H1 (cell line): ENCODE data around the gene LILRB1. TPM values are rescaled to one million over a fixed set of nuclear protein-coding genes. Genes with fewer than 3 reads are reported as not detected.

ENCODE experiments used
- CTCF ChIA-PET: fragments of 300-600 bp; sonication (Branson Sonifier 250); formaldehyde crosslinking; loops from one replicate; lab custom pipeline; 2021; ENCODE audit not compliant: partially characterized antibody; lab: Charles Lee
- POLR2A ChIA-PET: fragments of 300-600 bp; sonication (Branson Sonifier 250); formaldehyde crosslinking; loops from one replicate; lab custom pipeline; 2021; ENCODE audit warnings: inconsistent platforms; ENCODE audit not compliant: partially characterized antibody; lab: Charles Lee
- DNase-seq, 2 experiments: peaks; one replicate each; pipeline versions ENCODE4 v3.0.0 to v3.0.0-alpha.2; 2010 to 2022; ENCODE audit warnings: low spot score in 2 of 2, low read depth in 1 of 2, mixed read lengths in 1 of 2
- FAIRE-seq: peaks from 2 replicates; lab custom pipeline; 2011; peaks lifted over from hg19 to GRCh38; lab: Jason Lieb, UNC
- H2AFZ ChIP-seq: 2 replicates; pipeline ENCODE4 v1.8.1; 2012; ENCODE audit warnings: low read length, inconsistent platforms
- H2AK5ac ChIP-seq: 2 replicates; pipeline ENCODE4 v1.6.1; 2013; ENCODE audit warnings: low read depth, low read length
- H2BK120ac ChIP-seq: replicated peaks from 2 replicates; pipeline ENCODE3; 2013; ENCODE audit warnings: low read depth, low read length, inconsistent platforms
- H2BK12ac ChIP-seq: 2 replicates; pipeline ENCODE4 v1.6.1; 2013; ENCODE audit warnings: low read depth, low read length
- H2BK15ac ChIP-seq: 2 replicates; pipeline ENCODE4 v1.6.1; 2013; ENCODE audit warnings: low read length
- H2BK20ac ChIP-seq: 2 replicates; pipeline ENCODE4 v1.6.1; 2013; ENCODE audit warnings: low read length
- H2BK5ac ChIP-seq: 2 replicates; pipeline ENCODE4 v1.6.1; 2013; ENCODE audit warnings: low read depth, low read length
- H3K14ac ChIP-seq: 2 replicates; pipeline ENCODE4 v1.6.1; 2013; ENCODE audit warnings: inconsistent platforms; ENCODE audit not compliant: insufficient read length
- H3K18ac ChIP-seq: 2 replicates; pipeline ENCODE4 v1.6.1; 2013; ENCODE audit warnings: low read length; ENCODE audit errors: extremely low read depth
- H3K23ac ChIP-seq: 2 replicates; pipeline ENCODE4 v1.6.1; 2013; ENCODE audit warnings: inconsistent platforms; ENCODE audit not compliant: insufficient read length
- H3K23me2 ChIP-seq: 2 replicates; pipeline ENCODE4 v1.6.1; 2013; ENCODE audit warnings: low read depth, low read length
- H3K27ac ChIP-seq: 2 replicates; pipeline ENCODE4 v1.6.1; 2011; ENCODE audit warnings: low read depth, low read length, inconsistent platforms
- H3K27me3 ChIP-seq, 4 experiments: replicated peaks in 1 of 4; 1 replicate in 1 of 4; 2 replicates in 3 of 4; pipeline versions ENCODE4 v1.6.1 to v1.8.1; 2011 to 2013; ENCODE audit warnings: low read length in 3 of 4, mild to moderate bottlenecking in 3 of 4, inconsistent platforms in 2 of 4, mixed read lengths in 2 of 4, moderate library complexity in 1 of 4; ENCODE audit not compliant: control insufficient read depth in 3 of 4, insufficient read depth in 3 of 4; ENCODE audit errors: extremely low read depth in 1 of 4
- H3K36me3 ChIP-seq, 4 experiments: 2 replicates each; pipeline versions ENCODE4 v1.6.1 to v1.8.1; 2011 to 2013; ENCODE audit warnings: mild to moderate bottlenecking in 4 of 4, low read length in 3 of 4, moderate library complexity in 2 of 4, control low read depth in 1 of 4, inconsistent platforms in 1 of 4; ENCODE audit not compliant: insufficient read depth in 4 of 4, control insufficient read depth in 2 of 4
- H3K4ac ChIP-seq: replicated peaks from 2 replicates; pipeline ENCODE3; 2013; ENCODE audit warnings: low read length, low read depth, mixed read lengths, inconsistent platforms; ENCODE audit not compliant: insufficient read length
- H3K4me1 ChIP-seq, 4 experiments: replicated peaks in 1 of 4; 1 replicate in 1 of 4; 2 replicates in 3 of 4; pipeline versions ENCODE4 v1.6.1 to v1.8.1; 2011 to 2013; ENCODE audit warnings: low read length in 3 of 4, inconsistent platforms in 2 of 4, mixed read lengths in 1 of 4; ENCODE audit not compliant: insufficient read depth in 4 of 4, control insufficient read depth in 3 of 4
- H3K4me2 ChIP-seq, 2 experiments: 2 replicates each; pipeline versions ENCODE4 v1.6.1 to v1.8.1; 2011 to 2013; ENCODE audit warnings: low read depth in 2 of 2, low read length in 2 of 2, control low read depth in 1 of 2, inconsistent platforms in 1 of 2, mild to moderate bottlenecking in 1 of 2; ENCODE audit not compliant: insufficient read depth in 1 of 2
- H3K4me3 ChIP-seq, 4 experiments: fragments of 200-600, 300-600 bp in 1 of 4; sonication (generic), shearing (Covaris generic), sonication (Bioruptor Twin) in 1 of 4; 2 replicates each; pipeline versions ENCODE4 v1.5.1 to v1.8.1; 2011 to 2016; ENCODE audit warnings: low read length in 4 of 4, low read depth in 3 of 4, control low read depth in 2 of 4, inconsistent platforms in 2 of 4, mild to moderate bottlenecking in 2 of 4, mixed read lengths in 1 of 4, moderate library complexity in 1 of 4; ENCODE audit not compliant: insufficient read depth in 2 of 4; ENCODE audit errors: extremely low read depth in 1 of 4
- H3K56ac ChIP-seq: replicated peaks from 2 replicates; pipeline ENCODE3; 2013; ENCODE audit warnings: low read depth, mild to moderate bottlenecking, mixed read lengths, low read length, inconsistent platforms; ENCODE audit not compliant: insufficient read length
- H3K79me1 ChIP-seq: 2 replicates; pipeline ENCODE4 v1.6.1; 2013; ENCODE audit warnings: low read depth, low read length, control low read depth
- H3K79me2 ChIP-seq, 2 experiments: 2 replicates each; pipeline versions ENCODE4 v1.6.1 to v1.8.1; 2012 to 2013; ENCODE audit warnings: low read length in 2 of 2, mild to moderate bottlenecking in 2 of 2, inconsistent platforms in 1 of 2; ENCODE audit not compliant: insufficient read depth in 2 of 2, control insufficient read depth in 1 of 2
- H3K9ac ChIP-seq, 4 experiments: replicated peaks in 1 of 4; 1 replicate in 1 of 4; 2 replicates in 3 of 4; pipeline versions ENCODE4 v1.6.1 to v1.8.1; 2011 to 2013; ENCODE audit warnings: low read depth in 3 of 4, low read length in 3 of 4, control low read depth in 2 of 4, mild to moderate bottlenecking in 2 of 4, moderate library complexity in 2 of 4, inconsistent platforms in 1 of 4; ENCODE audit errors: extremely low read depth in 1 of 4
- H3K9me3 ChIP-seq, 2 experiments: 2 replicates each; pipeline versions ENCODE4 v1.6.1 to v1.8.1; 2012 to 2013; ENCODE audit warnings: mild to moderate bottlenecking in 2 of 2, moderate library complexity in 2 of 2, control low read depth in 1 of 2, inconsistent platforms in 1 of 2, low read depth in 1 of 2, low read length in 1 of 2, mixed read lengths in 1 of 2; ENCODE audit not compliant: insufficient read depth in 2 of 2
- H4K20me1 ChIP-seq, 2 experiments: replicated peaks in 1 of 2; 2 replicates each; pipeline versions ENCODE3 to v1.8.1; 2011 to 2013; ENCODE audit warnings: inconsistent platforms in 2 of 2, low read length in 2 of 2, mild to moderate bottlenecking in 1 of 2; ENCODE audit not compliant: insufficient read depth in 2 of 2, control insufficient read depth in 1 of 2
- H4K5ac ChIP-seq: 2 replicates; pipeline ENCODE4 v1.6.1; 2013; ENCODE audit warnings: low read length, low read depth, mixed read lengths, inconsistent platforms; ENCODE audit not compliant: insufficient read length
- H4K8ac ChIP-seq: 2 replicates; pipeline ENCODE4 v1.8.0; 2013; ENCODE audit warnings: mild to moderate bottlenecking, moderate library complexity, low read length, inconsistent platforms; ENCODE audit not compliant: insufficient read depth; ENCODE audit errors: extremely low read depth
- H4K91ac ChIP-seq: replicated peaks from 2 replicates; pipeline ENCODE3; 2013; ENCODE audit warnings: low read length, mixed read lengths, inconsistent platforms; ENCODE audit not compliant: insufficient read length
- BCL11A ChIP-seq, 2 experiments: IDR thresholded peaks; one replicate each; pipeline ENCODE4 v1.6.1; 2011; ENCODE audit warnings: low read depth in 2 of 2, low read length in 2 of 2, mild to moderate bottlenecking in 2 of 2
- CTBP2 ChIP-seq: IDR thresholded peaks from 2 replicates; pipeline ENCODE4 v1.7.0; 2011; ENCODE audit warnings: borderline replicate concordance, mild to moderate bottlenecking, moderate library complexity, mixed read lengths, low read length; ENCODE audit not compliant: insufficient read depth, insufficient read length
- CTCF ChIP-seq, 3 experiments: IDR thresholded peaks; 1 replicate in 2 of 3; 2 replicates in 1 of 3; pipeline versions ENCODE4 v1.5.1 to v1.6.1; 2011; ENCODE audit warnings: low read length in 3 of 3, mild to moderate bottlenecking in 3 of 3, inconsistent platforms in 2 of 3, low read depth in 1 of 3, moderate library complexity in 1 of 3; ENCODE audit not compliant: insufficient read depth in 1 of 3; ENCODE audit errors: control extremely low read depth in 1 of 3
- HDAC6 ChIP-seq: IDR thresholded peaks from one replicate; pipeline ENCODE4 v1.7.1; 2012; ENCODE audit warnings: low read depth, mild to moderate bottlenecking, inconsistent platforms, low read length, moderate library complexity
- MAFK ChIP-seq: IDR thresholded peaks from 2 replicates; pipeline ENCODE4 v1.6.1; 2012; ENCODE audit warnings: low read depth, mild to moderate bottlenecking, improper control_type of control experiment, low read length
- POLR2A ChIP-seq, 2 experiments: IDR thresholded peaks; 1 replicate in 1 of 2; 2 replicates in 1 of 2; pipeline ENCODE4 v1.6.1; 2011; ENCODE audit warnings: low read depth in 2 of 2, low read length in 2 of 2, mild to moderate bottlenecking in 2 of 2; ENCODE audit errors: control extremely low read depth in 1 of 2
- RAD21 ChIP-seq, 2 experiments: IDR thresholded peaks in 1 of 2; conservative IDR thresholded peaks in 1 of 2; 2 replicates each; pipeline ENCODE4 v1.6.1; 2011; ENCODE audit warnings: low read depth in 2 of 2, low read length in 2 of 2, improper control_type of control experiment in 1 of 2, inconsistent platforms in 1 of 2, mild to moderate bottlenecking in 1 of 2, moderate library complexity in 1 of 2
- RFX5 ChIP-seq: IDR thresholded peaks from 2 replicates; pipeline ENCODE4 v1.6.1; 2011; ENCODE audit warnings: low read depth, low read length, improper control_type of control experiment, borderline replicate concordance
- SAP30 ChIP-seq: fragments of 300-600 bp; sonication (generic); IDR thresholded peaks from 2 replicates; pipeline ENCODE4 v1.7.1; 2012; ENCODE audit warnings: low read length, moderate library complexity, mild to moderate bottlenecking, inconsistent platforms; ENCODE audit not compliant: insufficient read depth, insufficient replicate concordance
- WGBS, 2 experiments: shearing (Covaris generic) in 1 of 2; methylation state at CpG; one replicate each; pipeline versions ENCODE4 v1.1.6 to v1.1.7; 2013 to 2015; ENCODE audit warnings: low lambda C conversion rate in 2 of 2, mixed read lengths in 2 of 2, inconsistent platforms in 1 of 2, low coverage in 1 of 2, missing lambda C conversion rate in 1 of 2; ENCODE audit not compliant: insufficient replicate concordance in 2 of 2, insufficient coverage in 1 of 2, insufficient read length in 1 of 2; ENCODE audit errors: extremely low coverage in 1 of 2, missing lambda C conversion rate in 1 of 2; 5-methylcytosine and 5-hydroxymethylcytosine counted together
- polyA plus RNA-seq, 7 experiments: library from polyadenylated mRNA; depleted of rRNA in 3 of 7; stranded (reverse) in 5 of 7; unstranded in 2 of 7; fragments of >200 nt in 5 of 7; fragments of 200-250 nt in 2 of 7; gene quantifications; 1 replicate in 5 of 7; 2 replicates in 1 of 7; 4 replicates in 1 of 7; pipeline versions ENCODE4 v1.2.1 to v1.2.3, GENCODE V29; 2011 to 2013; ENCODE audit warnings: missing spikeins in 2 of 7, mixed read lengths in 2 of 7
- total RNA-seq: library from RNA; stranded (reverse); fragmentation: NEBNext Ultra II Directional; extraction: Animal tissue kit (Norgen Biotek cat#: 25700); gene quantifications from 2 replicates; pipeline ENCODE4 v1.2.1, GENCODE V29; 2021
- TF ChIP-seq, protein P1 (sequence below): IDR thresholded peaks from 2 replicates; pipeline ENCODE4 v1.6.1; 2011; ENCODE audit warnings: low read depth, mild to moderate bottlenecking, low read length; ENCODE audit not compliant: insufficient read depth

The LILRB1 gene
- total and polyA plus RNA-seq, 2 of the 8 experiments (the other 6 are each of a cell fraction or from before 2014, with no cell fraction given) = not detected

DNA sequence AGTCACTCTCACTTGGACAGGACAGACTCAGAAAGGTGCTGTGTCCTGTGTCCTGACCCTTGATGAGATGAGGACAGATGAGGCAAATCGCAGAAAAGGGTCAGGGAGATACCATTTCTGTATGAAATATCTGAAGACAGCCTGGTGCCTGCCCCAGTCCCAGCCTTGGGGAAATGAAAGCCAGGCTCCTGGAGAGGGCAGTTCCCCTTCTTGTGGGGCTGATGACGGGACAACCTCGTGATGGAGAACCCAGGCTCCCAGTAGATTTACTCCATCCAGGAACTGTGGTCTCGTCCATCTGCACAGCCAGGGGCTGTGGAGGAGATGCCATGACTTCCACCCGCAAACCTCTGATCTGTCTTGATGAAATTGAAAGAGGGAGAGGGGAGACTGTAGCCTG, 13.8 kb downstream of the LILRB1 start:
- no peak overlapping the region for H4K8ac ChIP-seq
- peaks cover 50 to 65% of the 10 kb centered on the region in 2 experiments for H3K9me3 ChIP-seq
- no peak overlapping the region for H3K9ac ChIP-seq
- H3K4me1 ChIP-seq = no peaks in the 10 kb centered on the region
- no peak overlapping the region for H3K4ac ChIP-seq
- no peak overlapping the region for H3K56ac ChIP-seq
- H3K23ac ChIP-seq = no peak overlapping the region
- H2AK5ac ChIP-seq = no peak overlapping the region
- no peak overlapping the region for H4K91ac ChIP-seq
- H2BK15ac ChIP-seq = no peak overlapping the region
- ChIA-PET POLR2A (no interaction called here), CTCF (interaction anchor here (0.7 kb wide), 1 partner anchor 503 kb away, joined by 3 read pairs; no protein-coding TSS in a partner anchor)
- no peak overlapping the region for H4K5ac ChIP-seq
- no peaks in the 10 kb centered on the region for H3K79me1 ChIP-seq
- no peak overlapping the region for H3K14ac ChIP-seq
- H3K27ac ChIP-seq = no peak overlapping the region
- H3K23me2 ChIP-seq = no peaks in the 10 kb centered on the region; the same call in 1 of the 2 replicates
- H3K4me3 ChIP-seq = no peak overlapping the region
- WGBS, 2 experiments = 60% methylated on average over 5 of the region's 5 CpGs; no CpG with 5 or more reads in 1 of the 2 experiments
- no peak overlapping the region for H3K4me2 ChIP-seq
- DNase-seq = no peak
- no peak overlapping the region for H2BK120ac ChIP-seq
- H4K20me1 ChIP-seq = no peaks in the 10 kb centered on the region
- no peak for FAIRE-seq
- no peak overlapping the region for H3K18ac ChIP-seq
- H2BK12ac ChIP-seq = no peak overlapping the region
- H2AFZ ChIP-seq = no peak overlapping the region
- H3K79me2 ChIP-seq = no peaks in the 10 kb centered on the region
- no peak overlapping the region for H2BK5ac ChIP-seq
- no peaks in the 10 kb centered on the region for H3K27me3 ChIP-seq
- no peak overlapping the region for H2BK20ac ChIP-seq
- no peaks in the 10 kb centered on the region for H3K36me3 ChIP-seq
- TF ChIP-seq POLR2A (IDR thresholded peaks at IDR 0.05; ENCODE audit: control extremely low read depth in 1 of 2, low read depth in 2 of 2, low read length in 2 of 2) (no peak), CTBP2 (no peak), SAP30 (no peak), RFX5 (no peak), RAD21 (IDR thresholded peaks at IDR 0.05 in 1 of 2, conservative IDR thresholded peaks at IDR 0.05 in 1 of 2; ENCODE audit: low read depth in 2 of 2, low read length in 2 of 2) (no peak), BCL11A (IDR thresholded peaks at IDR 0.05; ENCODE audit: low read depth in 2 of 2, low read length in 2 of 2) (no peak), HDAC6 (no peak), MAFK (no peak), CTCF (IDR thresholded peaks at IDR 0.05; ENCODE audit: control extremely low read depth in 1 of 3, insufficient read depth in 1 of 3, low read depth in 1 of 3, low read length in 3 of 3) (no peak)
- TF ChIP-seq, protein P1, sequence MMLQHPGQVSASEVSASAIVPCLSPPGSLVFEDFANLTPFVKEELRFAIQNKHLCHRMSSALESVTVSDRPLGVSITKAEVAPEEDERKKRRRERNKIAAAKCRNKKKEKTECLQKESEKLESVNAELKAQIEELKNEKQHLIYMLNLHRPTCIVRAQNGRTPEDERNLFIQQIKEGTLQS = no peak
